ENCODE measurements around the gene EVC2.

Gene EVC2

DNA sequence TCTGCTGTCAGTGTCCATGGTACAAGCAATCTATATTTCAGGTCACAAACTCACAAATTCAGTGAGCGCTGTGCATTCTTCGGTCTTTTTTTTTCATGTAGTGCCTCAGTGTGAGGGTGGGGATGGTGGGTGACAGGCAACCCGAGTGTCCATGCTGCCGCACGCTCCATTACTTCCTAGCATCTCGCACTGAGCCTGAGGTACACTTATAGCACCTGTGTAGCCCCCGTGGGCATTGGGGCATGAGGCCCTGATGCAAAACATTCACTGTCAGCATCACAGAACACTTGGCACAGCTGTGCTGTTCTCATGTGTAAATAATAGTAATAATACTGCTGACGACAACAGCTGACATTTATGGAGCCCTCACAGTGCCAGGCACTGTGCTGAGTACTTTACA, 31.6 kb downstream of the EVC2 start:
- Histone ChIP-seq H3K27ac (ENCODE audit: poor library complexity, severe bottlenecking) (no peak overlapping the region), H3K4me3 (ENCODE audit: severe bottlenecking) (no peak overlapping the region), H3K9me3 (ENCODE audit: severe bottlenecking) (no peaks in the 10 kb centered on the region), H3K36me3 (ENCODE audit: low read depth) (peaks cover 30% of the 10 kb centered on the region), H3K4me1 (ENCODE audit: insufficient read depth, poor library complexity, severe bottlenecking) (no peaks in the 10 kb centered on the region), H3K27me3 (ENCODE audit: insufficient read depth, poor library complexity, severe bottlenecking) (no peaks in the 10 kb centered on the region)
- TF ChIP-seq, protein P1, sequence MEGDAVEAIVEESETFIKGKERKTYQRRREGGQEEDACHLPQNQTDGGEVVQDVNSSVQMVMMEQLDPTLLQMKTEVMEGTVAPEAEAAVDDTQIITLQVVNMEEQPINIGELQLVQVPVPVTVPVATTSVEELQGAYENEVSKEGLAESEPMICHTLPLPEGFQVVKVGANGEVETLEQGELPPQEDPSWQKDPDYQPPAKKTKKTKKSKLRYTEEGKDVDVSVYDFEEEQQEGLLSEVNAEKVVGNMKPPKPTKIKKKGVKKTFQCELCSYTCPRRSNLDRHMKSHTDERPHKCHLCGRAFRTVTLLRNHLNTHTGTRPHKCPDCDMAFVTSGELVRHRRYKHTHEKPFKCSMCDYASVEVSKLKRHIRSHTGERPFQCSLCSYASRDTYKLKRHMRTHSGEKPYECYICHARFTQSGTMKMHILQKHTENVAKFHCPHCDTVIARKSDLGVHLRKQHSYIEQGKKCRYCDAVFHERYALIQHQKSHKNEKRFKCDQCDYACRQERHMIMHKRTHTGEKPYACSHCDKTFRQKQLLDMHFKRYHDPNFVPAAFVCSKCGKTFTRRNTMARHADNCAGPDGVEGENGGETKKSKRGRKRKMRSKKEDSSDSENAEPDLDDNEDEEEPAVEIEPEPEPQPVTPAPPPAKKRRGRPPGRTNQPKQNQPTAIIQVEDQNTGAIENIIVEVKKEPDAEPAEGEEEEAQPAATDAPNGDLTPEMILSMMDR (IDR thresholded peaks at IDR 0.05; ENCODE audit: poor library complexity, severe bottlenecking): no peak
- DNase-seq (ENCODE audit: low spot score) (no peak), ATAC-seq (ENCODE audit: low read depth) (no peak)

GRCh38 chr4:5666741-5667140, 41.6 kb downstream of the EVC2 start:
- peaks cover 14% of the 10 kb centered on the region for H3K36me3 ChIP-seq (ENCODE audit: low read depth)
- H3K9me3 ChIP-seq (ENCODE audit: severe bottlenecking): no peaks in the 10 kb centered on the region
- no peak overlapping the region for H3K27ac ChIP-seq (ENCODE audit: poor library complexity, severe bottlenecking)
- H3K4me1 ChIP-seq (ENCODE audit: insufficient read depth, poor library complexity, severe bottlenecking): no peaks in the 10 kb centered on the region
- DNase-seq (ENCODE audit: low spot score) (no peak), ATAC-seq (ENCODE audit: low read depth) (no peak)
- no peak overlapping the region for H3K4me3 ChIP-seq (ENCODE audit: severe bottlenecking)
- TF ChIP-seq, protein P1 (IDR thresholded peaks at IDR 0.05; ENCODE audit: poor library complexity, severe bottlenecking): no peak
- H3K27me3 ChIP-seq (ENCODE audit: insufficient read depth, poor library complexity, severe bottlenecking): no peaks in the 10 kb centered on the region

GRCh38 chr4:5664778-5665177, 43.6 kb downstream of the EVC2 start:
- no peak for ATAC-seq (ENCODE audit: low read depth)
- H3K4me1 ChIP-seq (ENCODE audit: insufficient read depth, poor library complexity, severe bottlenecking): no peaks in the 10 kb centered on the region
- H3K4me3 ChIP-seq (ENCODE audit: severe bottlenecking): no peak overlapping the region
- DNase-seq (ENCODE audit: low spot score): no peak
- TF ChIP-seq, protein P1 (IDR thresholded peaks at IDR 0.05; ENCODE audit: poor library complexity, severe bottlenecking): no peak
- H3K27ac ChIP-seq (ENCODE audit: poor library complexity, severe bottlenecking): no peak overlapping the region
- H3K9me3 ChIP-seq (ENCODE audit: severe bottlenecking): no peaks in the 10 kb centered on the region
- H3K36me3 ChIP-seq (ENCODE audit: low read depth): peaks cover 24% of the 10 kb centered on the region
- no peaks in the 10 kb centered on the region for H3K27me3 ChIP-seq (ENCODE audit: insufficient read depth, poor library complexity, severe bottlenecking)

- Histone ChIP-seq H3K4me1 (ENCODE audit: insufficient read depth, poor library complexity, severe bottlenecking) (no peaks in the 10 kb centered on the region), H3K36me3 (ENCODE audit: low read depth) (peaks cover 38% of the 10 kb centered on the region), H3K27me3 (ENCODE audit: insufficient read depth, poor library complexity, severe bottlenecking) (no peaks in the 10 kb centered on the region), H3K9me3 (ENCODE audit: severe bottlenecking) (no peaks in the 10 kb centered on the region), H3K4me3 (ENCODE audit: severe bottlenecking) (no peak overlapping the region), H3K27ac (ENCODE audit: poor library complexity, severe bottlenecking) (no peak overlapping the region)
- DNase-seq (ENCODE audit: low spot score) (no peak), ATAC-seq (ENCODE audit: low read depth) (no peak)
- TF ChIP-seq, protein P1 (IDR thresholded peaks at IDR 0.05; ENCODE audit: poor library complexity, severe bottlenecking): no peak
Measured at GRCh38 chr4:5662555-5662954, 45.8 kb downstream of the EVC2 start.

DNA sequence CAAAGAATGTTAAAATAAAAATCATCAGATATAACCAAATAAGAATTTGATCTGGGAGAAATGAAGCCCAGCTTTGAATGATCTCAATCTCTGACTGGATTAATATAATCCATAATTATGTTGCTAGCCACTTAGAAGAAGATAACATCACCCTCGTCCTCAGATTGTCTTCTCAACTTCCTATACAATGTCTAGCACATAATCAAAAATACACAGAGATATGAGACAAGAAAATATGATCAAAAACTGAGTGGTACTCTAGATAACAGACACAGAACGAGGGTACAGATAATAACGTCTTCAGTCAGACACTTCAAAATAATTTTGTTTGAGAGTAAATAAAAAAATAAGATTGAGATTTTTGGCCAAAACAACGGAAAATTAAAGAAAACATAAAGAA, 47.1 kb downstream of the EVC2 start:
- no peaks in the 10 kb centered on the region for H3K27me3 ChIP-seq (ENCODE audit: insufficient read depth, poor library complexity, severe bottlenecking)
- ATAC-seq (ENCODE audit: low read depth): no peak
- H3K9me3 ChIP-seq (ENCODE audit: severe bottlenecking): no peaks in the 10 kb centered on the region
- TF ChIP-seq, protein P1 (IDR thresholded peaks at IDR 0.05; ENCODE audit: poor library complexity, severe bottlenecking): no peak
- no peak overlapping the region for H3K4me3 ChIP-seq (ENCODE audit: severe bottlenecking)
- peaks cover 38% of the 10 kb centered on the region for H3K36me3 ChIP-seq (ENCODE audit: low read depth)
- DNase-seq (ENCODE audit: low spot score): no peak
- no peak overlapping the region for H3K27ac ChIP-seq (ENCODE audit: poor library complexity, severe bottlenecking)
- no peaks in the 10 kb centered on the region for H3K4me1 ChIP-seq (ENCODE audit: insufficient read depth, poor library complexity, severe bottlenecking)

All from RWPE2 (cell line).